ENCODE data around the gene MYOZ3.

Gene MYOZ3

GRCh38 chr5:150706776-150707390 lies 45.8 kb downstream of the MYOZ3 start:
- DNase-seq, result no peak

GRCh38 chr5:150710165-150710564 lies 49.1 kb downstream of the MYOZ3 start:
- no peak for DNase-seq

- DNase-seq, result no peak
Observed at GRCh38 chr5:150723845-150724244, 62.8 kb downstream of the MYOZ3 start.

Data from activated CD4-positive, alpha-beta T cell treated with anti-CD3 and anti-CD28 coated beads, Interleukin-2, amount 50 U/mL, for 1 hour (primary cell).